NT2/D1 (cell line): ENCODE data around the gene CYP27A1.

Experiments
- DNase-seq: peaks from one replicate; pipeline ENCODE4 v3.0.0-alpha.2; 2011; ENCODE audit warnings: low read depth, low spot score
- H3K27me3 ChIP-seq: 2 replicates; pipeline ENCODE4 v1.6.0; 2011; ENCODE audit warnings: mild to moderate bottlenecking; ENCODE audit not compliant: insufficient read length, insufficient read depth
- H3K36me3 ChIP-seq: 2 replicates; pipeline ENCODE4 v1.6.1; 2011; ENCODE audit warnings: mild to moderate bottlenecking, low read length, mixed read lengths; ENCODE audit not compliant: insufficient read depth, insufficient read length
- H3K4me1 ChIP-seq: 2 replicates; pipeline ENCODE4 v1.5.1; 2011; ENCODE audit not compliant: insufficient read depth, insufficient read length
- H3K4me3 ChIP-seq: 2 replicates; pipeline ENCODE4 v1.5.1; 2011; ENCODE audit warnings: low read depth; ENCODE audit not compliant: insufficient read length
- H3K9ac ChIP-seq: 2 replicates; pipeline ENCODE4 v1.6.0; 2011; ENCODE audit warnings: low read depth; ENCODE audit not compliant: insufficient read length
- H3K9me3 ChIP-seq: 2 replicates; pipeline ENCODE4 v1.5.1; 2011; ENCODE audit warnings: mild to moderate bottlenecking, low read length; ENCODE audit not compliant: insufficient read depth
- SUZ12 ChIP-seq: IDR thresholded peaks from 2 replicates; pipeline ENCODE4 v1.6.1; 2011; ENCODE audit not compliant: insufficient read length, insufficient read depth; ENCODE audit errors: extremely low read depth
- YY1 ChIP-seq: IDR thresholded peaks from 2 replicates; pipeline ENCODE4 v1.6.1; 2011; ENCODE audit not compliant: insufficient read length, insufficient read depth
- ZNF274 ChIP-seq: IDR thresholded peaks from 2 replicates; pipeline ENCODE4 v1.6.1; 2011; ENCODE audit warnings: mild to moderate bottlenecking, low read depth, low read length

Gene CYP27A1

GRCh38 chr2:218786133-218786532, 4.2 kb downstream of the CYP27A1 start:
- H3K27me3 ChIP-seq: peaks cover 33% of the 10 kb centered on the region

GRCh38 chr2:218788529-218789255, 6.7 kb downstream of the CYP27A1 start:
- Histone ChIP-seq H3K4me3 (no peak overlapping the region), H3K9ac (no peak overlapping the region), H3K36me3 (no peaks in the 10 kb centered on the region), H3K4me1 (no peaks in the 10 kb centered on the region), H3K27me3 (peaks cover 8% of the 10 kb centered on the region), H3K9me3 (no peaks in the 10 kb centered on the region)
- no peak for TF ChIP-seq ZNF274
- no peak for TF ChIP-seq SUZ12
- TF ChIP-seq YY1: no peak
- no peak for DNase-seq

More at GRCh38 chr2:218786133-218786532, 4.2 kb downstream of the CYP27A1 start:
- H3K9me3 ChIP-seq: no peaks in the 10 kb centered on the region
- no peak overlapping the region for H3K9ac ChIP-seq
- H3K4me3 ChIP-seq: no peak overlapping the region
- TF ChIP-seq ZNF274 (no peak), SUZ12 (no peak), YY1 (no peak)
- no peak for DNase-seq
- no peaks in the 10 kb centered on the region for H3K36me3 ChIP-seq
- no peaks in the 10 kb centered on the region for H3K4me1 ChIP-seq

- no peaks in the 10 kb centered on the region for H3K9me3 ChIP-seq
- no peaks in the 10 kb centered on the region for H3K27me3 ChIP-seq
- H3K4me3 ChIP-seq: no peak overlapping the region
- TF ChIP-seq YY1 (no peak), SUZ12 (no peak), ZNF274 (no peak)
- H3K9ac ChIP-seq: no peak overlapping the region
- H3K4me1 ChIP-seq: no peaks in the 10 kb centered on the region
- H3K36me3 ChIP-seq: no peaks in the 10 kb centered on the region
- no peak for DNase-seq
Measured at GRCh38 chr2:218792433-218792832, 10.5 kb downstream of the CYP27A1 start.

GRCh38 chr2:218796691-218797090, 14.7 kb downstream of the CYP27A1 start:
- Histone ChIP-seq H3K36me3 (no peaks in the 10 kb centered on the region), H3K9me3 (no peaks in the 10 kb centered on the region), H3K27me3 (no peaks in the 10 kb centered on the region), H3K4me1 (peaks cover 2% of the 10 kb centered on the region), H3K9ac (no peak overlapping the region), H3K4me3 (no peak overlapping the region)
- no peak for DNase-seq
- TF ChIP-seq YY1 (no peak), SUZ12 (no peak), ZNF274 (no peak)

GRCh38 chr2:218798767-218799504, 17.0 kb downstream of the CYP27A1 start:
- Histone ChIP-seq H3K4me1 (peaks cover 2% of the 10 kb centered on the region), H3K27me3 (no peaks in the 10 kb centered on the region), H3K9me3 (peaks cover under 1% of the 10 kb centered on the region), H3K4me3 (no peak overlapping the region), H3K9ac (no peak overlapping the region), H3K36me3 (no peaks in the 10 kb centered on the region)
- no peak for TF ChIP-seq YY1
- no peak for TF ChIP-seq SUZ12
- no peak for TF ChIP-seq ZNF274
- DNase-seq: no peak

- no peak overlapping the region for H3K4me3 ChIP-seq
- TF ChIP-seq ZNF274: no peak
- no peak for TF ChIP-seq SUZ12
- TF ChIP-seq YY1: no peak
- peaks cover 12% of the 10 kb centered on the region for H3K9me3 ChIP-seq
- H3K9ac ChIP-seq: no peak overlapping the region
- no peak for DNase-seq
- peaks cover 2% of the 10 kb centered on the region for H3K4me1 ChIP-seq
- H3K27me3 ChIP-seq: no peaks in the 10 kb centered on the region
- H3K36me3 ChIP-seq: no peaks in the 10 kb centered on the region
Measured at GRCh38 chr2:218799990-218800389, 18.0 kb downstream of the CYP27A1 start.

GRCh38 chr2:218802386-218802994, 20.5 kb downstream of the CYP27A1 start:
- H3K9me3 ChIP-seq: peaks cover 12% of the 10 kb centered on the region
- no peak for DNase-seq
- H3K4me3 ChIP-seq: no peak overlapping the region
- no peak overlapping the region for H3K9ac ChIP-seq
- peaks cover 2% of the 10 kb centered on the region for H3K4me1 ChIP-seq
- no peaks in the 10 kb centered on the region for H3K36me3 ChIP-seq
- no peak for TF ChIP-seq YY1
- TF ChIP-seq SUZ12: no peak
- no peak for TF ChIP-seq ZNF274
- no peaks in the 10 kb centered on the region for H3K27me3 ChIP-seq
